SKM-1 treated with dmso at 0.1 percent for 144 hours (cell line): ENCODE measurements around the gene DEPDC4.
"Not testable (repeated sequence)": the region's sequence is repeated elsewhere in the genome, so short reads cannot be mapped to it uniquely, and the experiment has no call there.

Experiments used
- DNase-seq: peaks from one replicate; lab custom pipeline; 2025; ENCODE audit not compliant: unreplicated experiment; lab: John Stamatoyannopoulos, UW

DEPDC4 gene

DNA sequence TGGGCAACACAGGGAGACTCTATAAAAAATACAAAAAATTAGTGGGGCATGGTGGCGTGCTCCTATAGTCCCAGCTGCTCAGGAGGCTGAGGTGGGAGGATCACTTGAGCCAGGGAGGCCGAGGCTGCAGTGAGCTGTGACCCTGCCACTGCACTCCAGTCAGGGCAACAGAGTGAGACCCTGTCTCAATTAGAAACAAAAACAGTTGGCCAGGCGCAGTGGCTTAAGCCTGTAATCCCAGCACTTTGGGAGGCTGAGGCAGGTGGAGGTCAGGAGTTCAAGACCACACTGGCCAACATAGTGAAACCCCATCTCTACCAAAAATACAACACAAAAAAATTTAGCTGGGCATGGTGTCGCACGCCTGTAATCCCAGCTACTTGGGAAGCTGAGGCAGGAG is 1.8 kb downstream of the DEPDC4 start:
- DNase-seq = not testable (repeated sequence)

DNA sequence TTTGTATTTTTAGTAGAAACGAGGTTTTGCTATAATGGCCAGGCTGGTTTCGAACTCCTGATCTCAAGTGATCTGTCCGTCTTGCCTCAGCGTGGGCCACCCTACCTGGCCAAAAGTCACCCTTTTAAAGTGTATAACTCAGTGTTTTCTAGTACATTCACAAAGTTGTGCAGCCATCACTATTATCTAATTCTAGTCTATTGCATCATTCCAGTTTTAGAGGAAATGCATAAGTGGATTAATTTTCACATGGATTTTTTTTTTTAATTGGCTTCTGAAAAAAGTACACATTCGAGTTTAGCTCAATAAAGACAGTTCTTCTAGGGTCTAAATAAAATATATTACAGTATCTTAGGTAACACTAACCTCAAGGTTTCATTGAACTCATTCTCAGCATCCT is 3.7 kb downstream of the DEPDC4 start:
- DNase-seq = no peak

- DNase-seq = no peak
Measured at GRCh38 chr12:100258127-100258526, 8.8 kb downstream of the DEPDC4 start.

DNA sequence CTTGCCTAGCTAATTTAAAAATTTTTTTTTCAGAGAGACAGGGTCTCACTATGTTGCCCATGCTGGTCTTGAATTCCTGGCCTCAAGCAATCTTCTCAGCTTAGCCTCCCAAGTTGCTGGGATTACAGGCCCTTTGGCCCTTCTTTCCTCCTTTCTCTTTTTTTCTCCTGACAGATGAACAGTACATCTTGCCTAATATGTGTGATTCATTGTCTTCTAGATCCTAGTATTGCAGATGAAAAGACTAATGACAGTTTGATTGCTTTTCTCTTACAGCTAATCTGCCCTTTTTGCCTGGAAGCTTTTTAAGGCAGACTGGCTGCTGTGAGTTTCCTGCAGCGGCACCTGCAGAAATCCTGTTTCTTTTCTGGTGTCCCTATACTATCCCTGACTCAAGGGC is 12.0 kb downstream of the DEPDC4 start:
- no peak for DNase-seq

GRCh38 chr12:100253437-100253836 is 13.4 kb downstream of the DEPDC4 start:
- DNase-seq = no peak

DNA sequence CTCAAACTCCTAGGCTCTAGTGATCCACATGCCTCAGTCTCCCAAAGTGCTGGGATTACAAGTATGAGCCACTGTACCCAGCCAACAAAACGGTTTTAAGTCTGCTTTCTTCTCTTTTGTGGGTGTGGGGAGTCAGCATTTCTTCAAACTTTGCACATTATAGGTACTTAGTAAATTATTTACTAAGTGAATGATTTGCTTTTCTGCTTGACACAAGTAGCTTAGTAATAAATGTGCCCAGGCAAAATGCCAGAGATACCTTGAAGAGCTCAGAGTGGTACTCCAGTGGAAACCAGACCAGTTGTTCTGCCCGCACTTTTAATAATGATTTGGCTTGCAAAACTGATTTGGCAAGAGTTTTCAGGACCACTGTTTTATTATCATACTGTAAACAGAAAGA is 15.0 kb downstream of the DEPDC4 start:
- no peak for DNase-seq

DNA sequence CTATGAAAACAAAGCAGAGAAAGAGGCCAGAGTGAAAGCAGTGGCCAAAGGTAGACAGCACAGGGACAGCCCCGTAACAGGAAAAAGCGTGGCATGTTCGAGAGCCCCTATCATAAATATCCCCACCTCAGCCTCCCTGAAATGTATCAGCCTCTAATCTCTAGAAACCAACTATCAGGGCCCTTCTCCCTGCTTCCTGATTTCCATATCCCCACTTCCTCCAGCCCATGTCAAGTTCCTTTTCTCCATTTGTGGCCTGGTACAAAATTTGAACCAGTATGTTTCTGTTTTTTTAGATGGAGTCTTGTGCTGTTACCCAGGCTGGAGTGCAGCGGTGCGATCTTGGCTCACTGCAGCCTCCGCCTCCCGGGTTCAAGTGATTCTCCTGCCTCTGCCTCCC is 16.9 kb downstream of the DEPDC4 start:
- no peak for DNase-seq

- no peak for DNase-seq
Measured at GRCh38 chr12:100248886-100249285, 18.0 kb downstream of the DEPDC4 start.

- DNase-seq = no peak
Measured at GRCh38 chr12:100247765-100248164, 19.1 kb downstream of the DEPDC4 start.

- no peak for DNase-seq
Measured at GRCh38 chr12:100243137-100243536, 23.7 kb downstream of the DEPDC4 start.

DNA sequence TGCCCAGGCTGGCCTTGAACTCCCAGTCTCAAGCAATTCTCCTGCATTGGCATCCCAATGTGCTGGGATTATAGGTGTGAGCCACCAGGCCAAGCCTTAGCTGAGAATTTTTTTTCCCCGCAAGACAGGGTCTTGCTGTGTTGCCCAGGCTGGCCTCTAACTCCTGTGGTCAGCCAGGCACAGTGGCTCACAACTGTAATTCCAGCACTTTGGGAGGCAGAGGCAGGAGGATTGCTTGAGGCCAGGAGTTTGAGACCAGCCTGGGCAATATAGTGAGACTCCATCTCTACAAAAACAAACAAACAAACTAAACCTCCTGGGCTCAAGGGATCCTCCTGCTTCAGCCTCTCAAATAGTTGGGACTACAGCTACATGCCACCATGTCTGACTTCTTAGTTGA is 27.3 kb downstream of the DEPDC4 start:
- no peak for DNase-seq

DNA sequence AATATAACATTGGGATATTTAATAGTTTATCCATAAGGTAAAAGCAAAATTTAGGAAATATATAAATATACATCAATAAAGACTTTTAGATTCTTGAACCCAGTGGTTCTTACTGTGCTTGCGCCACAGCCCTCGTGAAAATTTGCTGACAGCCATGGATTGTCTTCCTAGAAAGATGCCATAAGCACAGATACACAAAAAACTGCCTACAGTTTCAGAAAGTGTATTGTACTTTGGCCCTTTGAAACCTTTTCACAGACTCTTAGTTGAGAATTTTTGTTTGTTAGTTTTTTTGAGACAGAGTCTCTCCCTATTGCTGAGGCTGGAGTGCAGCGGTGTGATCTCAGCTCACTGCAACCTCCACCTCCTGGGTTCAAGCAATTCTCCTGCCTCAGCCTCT is 28.1 kb downstream of the DEPDC4 start:
- DNase-seq = no peak

- no peak for DNase-seq
Measured at GRCh38 chr12:100234591-100235304, 32.1 kb downstream of the DEPDC4 start.

GRCh38 chr12:100234166-100234565 is 32.7 kb downstream of the DEPDC4 start:
- no peak for DNase-seq

GRCh38 chr12:100231873-100232272 is 35.0 kb downstream of the DEPDC4 start:
- not testable (repeated sequence) for DNase-seq

DNA sequence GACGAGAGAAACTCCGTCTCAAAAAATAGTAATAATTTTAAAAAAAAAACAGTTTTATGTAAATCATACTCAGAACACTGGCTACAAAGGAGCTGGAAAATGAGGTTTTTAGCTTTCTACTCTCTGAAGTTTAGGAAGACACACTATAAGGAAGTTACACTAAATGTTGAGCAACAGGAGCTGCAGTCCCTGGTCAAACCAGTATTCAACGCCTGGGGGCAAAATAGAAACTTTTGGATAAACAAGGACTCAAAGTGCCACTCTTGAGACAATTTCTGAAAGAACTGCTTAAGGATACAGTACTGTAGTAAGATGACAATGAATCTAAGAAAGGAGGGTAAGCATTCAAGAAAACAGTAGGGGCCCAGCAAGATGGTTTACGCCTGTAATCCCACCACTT is 37.0 kb downstream of the DEPDC4 start:
- DNase-seq = peak; percentile 14

DNA sequence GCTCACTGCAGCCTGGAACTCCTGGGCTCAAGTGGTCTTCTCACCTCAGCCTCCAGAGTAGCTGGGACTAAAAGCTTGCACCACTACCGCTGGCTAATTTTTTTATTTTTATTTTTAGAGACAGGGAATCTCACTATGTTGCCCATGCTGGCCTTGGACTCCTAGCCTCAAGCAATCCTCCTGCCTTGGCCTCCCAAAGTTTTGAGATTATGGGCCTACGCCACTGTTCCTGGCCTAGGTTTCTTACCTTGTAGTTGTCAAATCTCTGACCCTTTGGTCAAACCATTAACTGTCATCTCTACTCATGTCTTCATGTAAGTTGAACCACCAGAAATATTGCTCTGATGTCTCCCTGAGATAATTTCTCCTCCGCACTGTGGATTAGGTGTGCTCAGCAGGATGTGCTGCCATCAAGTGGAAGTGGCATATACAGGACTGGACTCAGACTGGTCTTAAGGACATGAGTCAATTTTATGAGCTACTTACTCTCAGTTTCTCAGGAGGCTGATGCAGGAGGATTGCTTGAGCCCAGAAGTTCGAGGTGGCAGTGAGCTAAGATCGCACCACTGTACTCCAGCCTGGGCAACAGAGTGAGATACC is 37.7 kb downstream of the DEPDC4 start:
- no peak for DNase-seq

GRCh38 chr12:100225491-100225890 is 41.4 kb downstream of the DEPDC4 start:
- no peak for DNase-seq

GRCh38 chr12:100222173-100222572 is 44.7 kb downstream of the DEPDC4 start:
- not testable (repeated sequence) for DNase-seq

DNA sequence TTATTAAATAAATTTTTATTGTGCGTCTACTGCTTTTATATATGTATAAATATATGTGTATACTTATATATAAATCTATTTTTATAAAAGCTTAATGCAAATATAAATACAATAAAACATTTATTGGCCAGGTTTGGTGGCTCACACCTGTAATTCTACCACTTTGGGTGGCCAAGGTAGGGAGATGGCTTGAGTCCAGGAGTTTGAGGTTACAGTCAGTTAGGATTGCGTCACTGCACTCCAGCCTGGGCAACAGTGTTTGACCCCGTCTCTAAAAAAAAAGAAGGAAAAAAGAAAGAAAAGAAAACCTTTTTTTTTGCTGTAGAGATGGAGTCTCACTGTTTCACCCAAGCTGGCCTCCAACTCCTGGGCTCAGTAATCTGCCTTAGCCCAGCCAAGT is 45.4 kb downstream of the DEPDC4 start:
- no peak for DNase-seq

DNA sequence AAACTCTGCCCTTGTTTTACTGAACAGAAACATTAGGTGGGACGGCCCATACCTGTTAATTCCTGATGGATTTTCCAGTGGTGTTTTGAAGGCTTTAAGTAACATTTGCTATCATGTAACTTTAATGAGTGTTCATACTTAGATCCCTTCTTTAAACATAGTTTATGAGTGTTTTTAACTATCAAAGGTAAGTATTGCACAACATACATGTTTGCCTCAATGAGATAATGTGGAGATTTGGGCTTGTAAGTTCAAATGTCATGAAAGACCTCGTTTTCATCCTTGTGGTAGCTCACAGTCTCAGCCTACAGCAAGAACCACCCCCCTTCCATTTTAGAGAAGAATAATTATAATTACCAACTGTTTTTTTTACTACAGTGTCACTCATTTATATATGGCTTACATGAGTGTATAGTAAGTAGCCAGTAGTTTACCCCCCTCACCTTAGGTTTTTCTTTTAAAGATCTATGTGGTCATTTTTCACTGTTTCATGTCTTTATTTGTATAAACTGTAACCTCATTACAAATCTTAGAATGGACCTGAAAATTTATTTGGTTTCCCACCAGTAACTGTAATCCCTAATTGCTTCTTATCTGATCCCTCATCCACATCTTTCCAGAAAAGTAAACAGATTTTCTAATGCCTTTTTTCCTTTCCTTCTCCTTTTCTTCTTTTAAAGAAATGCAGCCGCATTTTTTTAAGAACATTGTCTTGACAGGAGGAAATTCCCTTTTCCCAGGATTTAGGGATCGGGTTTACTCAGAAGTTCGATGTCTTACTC is 47.4 kb downstream of the DEPDC4 start:
- no peak for DNase-seq

DNA sequence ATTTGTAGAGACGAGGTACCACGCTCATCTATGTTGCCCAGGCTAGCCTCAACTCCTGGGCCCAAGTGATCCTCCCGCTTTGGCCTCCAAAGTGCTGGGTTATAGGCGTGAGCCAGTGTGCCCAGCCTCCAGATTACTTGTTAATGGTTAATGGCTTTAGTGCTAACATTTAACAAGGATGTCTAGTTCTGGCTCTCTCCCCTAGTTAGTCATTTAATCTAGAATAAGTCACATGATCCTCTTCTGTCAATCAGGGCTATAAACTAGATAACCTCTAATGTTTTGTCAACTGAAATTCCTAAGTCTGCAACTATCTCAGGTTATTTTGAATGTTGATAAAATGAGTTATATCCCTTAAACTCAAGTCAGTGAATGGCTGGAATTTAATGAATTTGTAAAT is 50.5 kb downstream of the DEPDC4 start:
- DNase-seq = no peak
